ENCODE results near the gene TCEAL8. TPM values are rescaled to one million over a fixed set of nuclear protein-coding genes. Genes with fewer than 3 reads are reported as not detected.
"Not testable (repeated sequence)": the region's sequence is repeated elsewhere in the genome, so short reads cannot be mapped to it uniquely, and the experiment has no call there.

Gene TCEAL8
- total RNA-seq, 4 donors from 2014 or later = 9.2 to 10.6 (median 10.2) TPM

DNA sequence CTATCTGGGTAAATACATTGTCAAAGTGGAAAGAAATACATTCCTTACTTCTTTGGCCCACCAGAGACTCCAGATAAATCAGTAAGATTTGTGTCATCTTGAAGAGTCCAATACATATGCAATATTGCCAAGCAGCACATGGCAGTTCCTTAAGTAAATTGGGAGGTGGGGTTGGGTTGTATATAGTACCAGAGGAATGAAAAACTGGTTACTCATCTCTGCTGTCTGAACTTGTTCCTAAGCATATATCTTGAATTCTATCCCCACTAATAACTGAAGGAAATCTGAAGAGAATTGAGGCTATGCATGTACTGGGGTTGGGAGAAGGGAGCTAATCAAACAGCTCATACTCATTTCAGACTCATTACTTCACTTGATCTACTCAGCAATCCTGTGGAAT lies 14.8 kb downstream of the TCEAL8 start:
- H3K9me3 ChIP-seq = no peaks in the 10 kb centered on the region
- intact Hi-C loops (cut with DNase I; ENCODE audit: low total_unique reads) = no loop called here
- TF ChIP-seq POLR2A (IDR thresholded peaks at IDR 0.05) = no peak
- TF ChIP-seq, protein P1, sequence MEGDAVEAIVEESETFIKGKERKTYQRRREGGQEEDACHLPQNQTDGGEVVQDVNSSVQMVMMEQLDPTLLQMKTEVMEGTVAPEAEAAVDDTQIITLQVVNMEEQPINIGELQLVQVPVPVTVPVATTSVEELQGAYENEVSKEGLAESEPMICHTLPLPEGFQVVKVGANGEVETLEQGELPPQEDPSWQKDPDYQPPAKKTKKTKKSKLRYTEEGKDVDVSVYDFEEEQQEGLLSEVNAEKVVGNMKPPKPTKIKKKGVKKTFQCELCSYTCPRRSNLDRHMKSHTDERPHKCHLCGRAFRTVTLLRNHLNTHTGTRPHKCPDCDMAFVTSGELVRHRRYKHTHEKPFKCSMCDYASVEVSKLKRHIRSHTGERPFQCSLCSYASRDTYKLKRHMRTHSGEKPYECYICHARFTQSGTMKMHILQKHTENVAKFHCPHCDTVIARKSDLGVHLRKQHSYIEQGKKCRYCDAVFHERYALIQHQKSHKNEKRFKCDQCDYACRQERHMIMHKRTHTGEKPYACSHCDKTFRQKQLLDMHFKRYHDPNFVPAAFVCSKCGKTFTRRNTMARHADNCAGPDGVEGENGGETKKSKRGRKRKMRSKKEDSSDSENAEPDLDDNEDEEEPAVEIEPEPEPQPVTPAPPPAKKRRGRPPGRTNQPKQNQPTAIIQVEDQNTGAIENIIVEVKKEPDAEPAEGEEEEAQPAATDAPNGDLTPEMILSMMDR (IDR thresholded peaks at IDR 0.05 in 4 of 5, conservative IDR thresholded peaks at IDR 0.05 in 1 of 5) = no peak
- H3K27me3 ChIP-seq = no peaks in the 10 kb centered on the region
- H3K36me3 ChIP-seq = no peaks in the 10 kb centered on the region
- H3K4me3 ChIP-seq = no peak overlapping the region
- ATAC-seq (no peak), DNase-seq (no peak)
- in situ Hi-C loops (cut with MboI; ENCODE audit: low sequenced_read_pairs in 4 of 4) = no loop called here
- no peaks in the 10 kb centered on the region for H3K4me1 ChIP-seq
- no peak overlapping the region for H3K27ac ChIP-seq

DNA sequence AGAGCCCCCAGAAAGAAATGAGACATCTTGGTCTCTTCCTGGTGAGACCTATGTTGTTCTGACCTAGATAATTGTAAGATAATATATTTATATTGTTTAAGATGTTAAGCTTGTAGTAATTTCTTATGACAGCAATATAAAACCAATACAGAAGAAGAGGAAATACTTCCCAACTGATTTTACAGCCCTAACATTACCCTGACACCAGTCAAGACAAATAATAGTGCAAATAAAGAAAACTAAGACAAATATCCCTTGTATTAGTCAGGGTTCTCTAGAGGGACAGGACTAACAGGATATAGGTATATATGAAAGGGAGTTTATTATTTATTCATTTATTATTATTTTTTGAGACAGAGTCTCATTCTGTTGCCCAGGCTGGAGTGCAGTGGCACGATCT lies 18.7 kb downstream of the TCEAL8 start:
- in situ Hi-C loops (cut with MboI; ENCODE audit: low sequenced_read_pairs in 4 of 4) (no loop called here), intact Hi-C loops (cut with DNase I; ENCODE audit: low total_unique reads) (no loop called here)
- Histone ChIP-seq H3K9me3 (no peaks in the 10 kb centered on the region), H3K27me3 (peaks cover 0 to under 1% (median 0%) of the 10 kb centered on the region in 3 donors), H3K36me3 (no peaks in the 10 kb centered on the region), H3K4me1 (no peaks in the 10 kb centered on the region), H3K27ac (no peak overlapping the region), H3K4me3 (no peak overlapping the region)
- DNase-seq (no peak), ATAC-seq (no peak)
- TF ChIP-seq, protein P1 (IDR thresholded peaks at IDR 0.05 in 4 of 5, conservative IDR thresholded peaks at IDR 0.05 in 1 of 5) = no peak
- TF ChIP-seq POLR2A (IDR thresholded peaks at IDR 0.05) = no peak

DNA sequence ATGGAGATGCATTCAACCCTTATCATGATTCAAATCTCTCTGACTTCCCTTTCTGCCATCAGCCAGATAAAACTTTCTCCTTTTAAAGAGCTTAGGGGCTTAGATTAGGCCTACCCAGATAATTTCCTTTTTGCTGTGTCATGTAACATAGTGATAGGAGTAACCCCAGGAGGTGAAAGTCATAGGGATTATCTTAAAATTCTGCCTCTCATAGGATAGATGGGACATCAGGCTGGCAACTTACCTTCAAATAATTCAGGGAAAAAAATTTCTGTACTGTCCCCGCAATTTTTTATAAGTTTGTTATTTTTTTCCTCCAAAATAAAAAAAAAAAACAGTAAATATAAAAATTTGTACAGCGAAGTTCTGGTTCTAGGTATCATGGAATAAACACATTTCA lies 19.3 kb downstream of the TCEAL8 start:
- in situ Hi-C loops (cut with MboI; ENCODE audit: low sequenced_read_pairs in 4 of 4); ATAC-seq; intact Hi-C loops (cut with DNase I; ENCODE audit: low total_unique reads): not testable (repeated sequence)

DNA sequence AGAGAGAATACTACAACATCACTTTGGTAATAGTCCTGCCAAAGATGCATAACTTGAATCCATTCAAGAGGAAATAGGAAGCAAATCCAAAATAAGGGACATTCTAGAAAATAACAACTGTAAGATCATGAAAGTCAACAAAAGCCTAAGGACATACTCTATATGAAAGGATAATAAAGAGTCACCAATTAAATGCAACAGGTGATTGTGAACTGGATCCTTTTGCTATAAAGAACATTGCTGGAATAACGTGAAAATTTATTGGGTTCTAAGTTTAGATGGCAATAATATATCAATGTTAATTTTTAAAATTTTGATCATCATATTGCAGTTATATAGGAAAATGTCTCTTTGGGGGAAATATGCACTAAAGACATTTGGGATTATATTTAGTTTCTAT lies 20.1 kb downstream of the TCEAL8 start:
- Histone ChIP-seq H3K36me3 (no peaks in the 10 kb centered on the region), H3K27ac (no peak overlapping the region), H3K27me3 (peaks cover 0 to 3% (median 0%) of the 10 kb centered on the region in 3 donors), H3K4me3 (no peak overlapping the region), H3K4me1 (no peaks in the 10 kb centered on the region), H3K9me3 (no peaks in the 10 kb centered on the region)
- in situ Hi-C loops (cut with MboI; ENCODE audit: low sequenced_read_pairs in 4 of 4) (no loop called here), intact Hi-C loops (cut with DNase I; ENCODE audit: low total_unique reads) (no loop called here)
- TF ChIP-seq, protein P1 (IDR thresholded peaks at IDR 0.05 in 4 of 5, conservative IDR thresholded peaks at IDR 0.05 in 1 of 5) = no peak
- no peak for TF ChIP-seq POLR2A (IDR thresholded peaks at IDR 0.05)
- ATAC-seq = no peak
- no peak for DNase-seq

More for the DNA sequence above, 19.3 kb downstream of the TCEAL8 start:
- not testable (repeated sequence) for H3K4me3 ChIP-seq, H3K27ac ChIP-seq, H3K27me3 ChIP-seq, H3K36me3 ChIP-seq, DNase-seq, H3K9me3 ChIP-seq, H3K4me1 ChIP-seq

DNA sequence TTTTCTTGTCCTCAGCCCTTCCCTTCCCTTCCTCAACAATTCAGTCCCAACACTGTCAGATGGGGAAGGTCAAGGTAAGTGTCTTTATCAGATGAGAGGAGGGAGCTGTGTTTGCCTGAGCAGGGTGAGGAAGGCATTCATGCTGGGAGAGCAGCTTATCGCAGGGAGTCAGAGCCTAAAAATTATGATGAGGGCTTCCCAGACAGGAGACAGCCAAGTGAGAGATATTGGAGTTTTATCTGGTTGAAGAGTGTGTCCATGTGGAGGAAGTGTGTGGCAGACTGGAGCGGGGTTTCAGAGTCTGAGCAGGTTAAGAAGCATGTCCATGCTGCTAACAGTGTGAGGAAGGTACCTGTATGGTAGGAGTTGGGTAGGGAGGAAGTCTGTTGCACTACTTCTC lies 21.7 kb downstream of the TCEAL8 start:
- Histone ChIP-seq H3K9me3 (no peaks in the 10 kb centered on the region), H3K4me1 (no peaks in the 10 kb centered on the region), H3K4me3 (no peak overlapping the region), H3K27me3 (peaks cover 0 to 3% (median 0%) of the 10 kb centered on the region in 3 donors), H3K36me3 (no peaks in the 10 kb centered on the region), H3K27ac (no peak overlapping the region)
- ATAC-seq (no peak), DNase-seq (no peak)
- TF ChIP-seq, protein P1 (IDR thresholded peaks at IDR 0.05 in 4 of 5, conservative IDR thresholded peaks at IDR 0.05 in 1 of 5) = no peak
- no peak for TF ChIP-seq POLR2A (IDR thresholded peaks at IDR 0.05)
- intact Hi-C loops (cut with DNase I; ENCODE audit: low total_unique reads) = no loop called here
- in situ Hi-C loops (cut with MboI; ENCODE audit: low sequenced_read_pairs in 4 of 4) = no loop called here

DNA sequence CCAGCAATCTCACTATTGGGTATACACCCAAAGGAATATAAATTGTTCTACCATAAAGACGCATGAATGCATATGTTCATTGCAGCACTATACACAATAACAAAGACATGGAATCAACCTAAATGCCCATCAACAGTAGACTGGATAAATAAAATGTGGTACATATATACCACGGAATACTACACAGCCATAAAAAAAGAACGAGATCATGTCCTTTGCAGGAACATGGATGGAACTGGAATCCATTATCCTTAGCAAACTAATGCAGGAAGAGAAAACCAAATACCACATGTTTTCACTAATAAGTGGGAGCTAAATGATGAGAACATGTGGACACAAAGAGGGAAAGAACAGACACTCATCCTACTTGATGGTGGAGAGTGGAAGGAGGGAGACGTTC lies 29.0 kb downstream of the TCEAL8 start:
- H3K4me1 ChIP-seq; DNase-seq; H3K36me3 ChIP-seq; H3K9me3 ChIP-seq; in situ Hi-C loops (cut with MboI; ENCODE audit: low sequenced_read_pairs in 4 of 4); intact Hi-C loops (cut with DNase I; ENCODE audit: low total_unique reads); ATAC-seq; H3K4me3 ChIP-seq; H3K27ac ChIP-seq: not testable (repeated sequence)
- H3K27me3 ChIP-seq = peaks cover 0 to 15% (median 0%) of the 10 kb centered on the region in 3 donors

Data from gastrocnemius medialis (tissue), 4 donors.